GM12864 (cell line): ENCODE measurements around the gene SMIM41.

ENCODE experiments used
- DNase-seq: peaks from one replicate; pipeline ENCODE4 v3.0.0-alpha.2; 2011; ENCODE audit warnings: low read depth
- H3K4me3 ChIP-seq: 2 replicates; pipeline ENCODE4 v1.5.1; 2011; ENCODE audit warnings: mild to moderate bottlenecking, low read depth, low read length, control low read depth
- CTCF ChIP-seq: IDR thresholded peaks from 2 replicates; pipeline ENCODE4 v1.5.1; 2011; ENCODE audit warnings: low read depth, mild to moderate bottlenecking, moderate library complexity, low read length, control low read depth, inconsistent platforms; ENCODE audit errors: missing control alignments

The SMIM41 gene

DNA sequence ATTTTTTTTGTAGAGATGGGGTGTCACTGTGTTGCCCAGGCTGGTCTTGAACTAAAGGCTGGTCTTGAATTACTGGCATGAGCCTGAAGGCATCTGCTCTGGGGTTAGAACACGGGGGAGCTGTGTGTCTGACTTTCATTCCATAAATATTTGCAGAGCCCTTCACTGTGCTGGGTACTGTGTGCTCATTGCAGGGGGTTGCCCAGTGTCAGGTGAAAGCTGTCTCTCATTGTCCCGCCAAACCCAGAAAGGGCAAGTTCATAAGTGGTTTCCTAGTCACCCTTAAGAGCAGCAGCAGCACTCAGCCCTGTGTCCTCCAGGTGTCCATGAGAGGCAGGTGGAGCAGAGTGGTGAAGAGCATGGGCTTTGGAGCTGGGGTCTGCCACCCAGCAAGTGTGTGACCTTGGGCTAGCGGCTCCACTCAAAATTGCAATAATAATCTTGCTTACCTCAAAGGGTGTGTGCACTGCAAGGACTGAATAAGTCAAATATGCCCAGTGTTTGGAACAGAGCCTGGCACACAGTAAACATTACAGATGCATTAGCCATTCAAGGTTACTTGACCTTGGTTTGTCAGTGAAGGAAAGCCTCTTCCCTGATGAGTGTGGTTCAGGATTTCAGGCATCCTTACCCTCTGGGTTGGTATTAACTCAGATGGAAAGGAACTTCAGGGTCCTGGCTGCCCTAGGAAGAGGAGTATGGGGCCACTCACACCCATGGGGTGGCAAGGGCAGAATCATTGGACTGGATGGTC lies 4.4 kb upstream of the SMIM41 start:
- no peak for TF ChIP-seq CTCF
- no peak overlapping the region for H3K4me3 ChIP-seq
- DNase-seq, result no peak

GRCh38 chr12:52076811-52077210 lies 2.7 kb upstream of the SMIM41 start:
- TF ChIP-seq CTCF, result no peak
- H3K4me3 ChIP-seq, result no peak overlapping the region
- no peak for DNase-seq

- DNase-seq, result no peak
- H3K4me3 ChIP-seq, result no peak overlapping the region
- no peak for TF ChIP-seq CTCF
Observed at GRCh38 chr12:52078276-52078675, 1.2 kb upstream of the SMIM41 start.

DNA sequence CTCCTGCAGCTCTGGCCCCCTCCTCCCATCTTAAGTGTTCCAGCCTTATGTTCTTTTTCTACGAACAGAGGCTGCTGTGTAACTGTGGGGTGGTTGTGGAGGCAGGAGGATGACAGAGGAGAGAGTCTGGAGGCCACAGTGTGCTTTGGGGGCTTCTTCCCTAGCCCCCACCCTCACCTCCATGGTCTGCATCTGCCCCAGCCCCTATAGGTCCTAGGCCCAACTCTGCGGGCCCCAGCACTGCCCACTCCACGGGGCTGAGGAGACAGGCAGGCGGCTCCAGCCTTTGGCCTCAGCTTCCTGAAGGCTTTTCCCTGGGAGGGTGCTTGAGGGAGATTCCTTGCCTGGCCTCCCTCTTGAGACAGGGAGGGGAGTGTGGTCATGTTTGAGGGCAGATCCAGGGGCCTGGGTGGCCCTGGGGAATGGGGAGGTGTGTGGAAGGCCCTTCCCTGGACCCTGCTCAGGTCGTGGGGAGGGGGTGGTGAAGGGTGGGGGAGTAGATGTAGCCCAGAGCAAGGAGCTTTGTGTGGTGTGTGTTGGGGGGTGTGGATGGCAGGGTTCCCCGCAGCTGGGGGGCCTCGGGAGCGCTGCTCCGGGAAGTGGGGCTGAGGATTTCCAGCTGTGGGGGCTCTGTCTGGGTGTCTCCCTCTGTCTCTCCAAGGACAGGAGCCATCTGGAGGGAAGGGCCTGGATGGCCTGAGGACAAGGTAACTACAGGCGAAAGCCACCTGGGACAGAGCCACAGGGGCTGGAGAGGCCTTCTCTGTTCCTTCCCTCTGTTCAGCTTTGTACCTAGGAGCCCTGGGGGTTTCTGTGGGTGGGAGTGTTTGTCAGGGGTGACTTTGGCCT lies 1.1 kb downstream of the SMIM41 start:
- H3K4me3 ChIP-seq, result no peak overlapping the region
- no peak for DNase-seq
- no peak for TF ChIP-seq CTCF

GRCh38 chr12:52081263-52081733 lies 1.8 kb downstream of the SMIM41 start:
- TF ChIP-seq CTCF, result no peak
- no peak overlapping the region for H3K4me3 ChIP-seq
- no peak for DNase-seq

DNA sequence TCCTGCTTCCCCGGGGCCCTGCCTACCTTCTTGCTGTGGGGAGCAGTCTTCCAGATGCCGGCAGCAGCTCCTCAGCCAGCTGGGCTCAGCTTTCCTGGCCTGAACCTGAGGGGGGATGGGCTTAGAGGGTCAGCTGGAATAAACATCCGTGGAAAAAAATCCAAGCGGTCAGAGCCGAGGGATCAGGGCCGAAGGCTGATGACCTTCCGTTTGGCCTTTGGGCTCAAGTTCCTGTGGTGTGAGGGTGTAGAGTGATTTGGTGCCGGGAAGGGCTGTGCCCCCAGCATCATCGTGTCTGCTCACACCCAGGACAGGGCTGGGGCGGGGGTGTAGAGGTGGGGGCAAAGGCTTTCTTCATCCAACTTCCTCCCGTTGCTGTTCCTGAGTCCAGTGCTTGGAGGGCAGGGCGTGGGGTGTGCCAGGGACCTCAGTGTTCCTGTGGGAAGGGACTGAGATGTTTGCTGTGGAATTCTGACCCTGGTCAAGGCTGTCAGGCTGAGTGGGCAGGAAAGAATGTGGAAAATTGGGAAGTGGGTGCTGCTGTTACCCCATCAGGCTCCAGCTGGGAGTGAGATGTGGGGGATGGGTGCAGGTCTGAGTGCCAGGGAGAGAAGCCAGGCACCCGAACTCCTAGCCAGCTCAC lies 2.6 kb downstream of the SMIM41 start:
- H3K4me3 ChIP-seq, result no peak overlapping the region
- no peak for DNase-seq
- no peak for TF ChIP-seq CTCF
